Measurements from ENCODE around the gene PPP6R1.
"Not testable (repeated sequence)": the region's sequence is repeated elsewhere in the genome, so short reads cannot be mapped to it uniquely, and the experiment has no call there.

PPP6R1 gene

GRCh38 chr19:55241935-55242464 lies 16.8 kb downstream of the PPP6R1 start:
- no peak for DNase-seq

GRCh38 chr19:55241143-55241934 lies 17.5 kb downstream of the PPP6R1 start:
- no peak for DNase-seq

GRCh38 chr19:55240713-55241020 lies 18.1 kb downstream of the PPP6R1 start:
- DNase-seq, result no peak

GRCh38 chr19:55239004-55239403 lies 19.8 kb downstream of the PPP6R1 start:
- DNase-seq, result no peak

- DNase-seq, result no peak
Measured at GRCh38 chr19:55238030-55238429, 20.8 kb downstream of the PPP6R1 start.

- no peak for DNase-seq
Measured at GRCh38 chr19:55232986-55233385, 25.8 kb downstream of the PPP6R1 start.

GRCh38 chr19:55232286-55232602 lies 26.6 kb downstream of the PPP6R1 start:
- DNase-seq, result no peak

- DNase-seq, result no peak
Measured at GRCh38 chr19:55231391-55232285, 27.2 kb downstream of the PPP6R1 start.

- DNase-seq, result no peak
Measured at GRCh38 chr19:55230780-55231179, 28.0 kb downstream of the PPP6R1 start.

- no peak for DNase-seq
Measured at GRCh38 chr19:55230329-55230728, 28.5 kb downstream of the PPP6R1 start.

GRCh38 chr19:55229789-55230182 lies 29.0 kb downstream of the PPP6R1 start:
- DNase-seq, result no peak

GRCh38 chr19:55229145-55229788 lies 29.6 kb downstream of the PPP6R1 start:
- no peak for DNase-seq

GRCh38 chr19:55228403-55229031 lies 30.3 kb downstream of the PPP6R1 start, which contains the start of gene TMEM86B:
Gene TMEM86B, minus strand, starts transcription at chr19:55228763. Its CDS starts 22 bp downstream, at chr19:55228741.
- DNase-seq, result no peak

GRCh38 chr19:55228015-55228391 lies 30.8 kb downstream of the PPP6R1 start:
- no peak for DNase-seq

- DNase-seq, result no peak
Measured at GRCh38 chr19:55227241-55228014, 31.4 kb downstream of the PPP6R1 start.

- DNase-seq, result no peak
Measured at GRCh38 chr19:55226788-55227187, 32.0 kb downstream of the PPP6R1 start.

- no peak for DNase-seq
Measured at GRCh38 chr19:55226273-55226672, 32.5 kb downstream of the PPP6R1 start.

- DNase-seq, result no peak
Measured at GRCh38 chr19:55225415-55225958, 33.3 kb downstream of the PPP6R1 start.

- not testable (repeated sequence) for DNase-seq
Measured at GRCh38 chr19:55224679-55225414, 34.0 kb downstream of the PPP6R1 start.

- DNase-seq, result no peak
Measured at GRCh38 chr19:55224038-55224665, 34.7 kb downstream of the PPP6R1 start.
